HepG2 (cell line): ENCODE results near the gene ZFR. TPM values are rescaled to one million over a fixed set of nuclear protein-coding genes. Genes with fewer than 3 reads are reported as not detected.
A peak's percentile ranks its signal among the peaks of the same experiment; 100 is the strongest.

Experiments used
- ADNP ChIP-seq: sonication (generic); formaldehyde crosslinking; IDR thresholded peaks from 2 replicates; pipeline ENCODE4 v1.4.0; 2020; ENCODE audit warnings: missing genetic modification reagents
- ATF7 ChIP-seq, 2 experiments: fragments of 450-650 bp in 1 of 2; sonication (generic) in 1 of 2; formaldehyde crosslinking in 1 of 2; IDR thresholded peaks; 2 replicates each; pipeline versions ENCODE4 v1.4.0 to v1.6.1; 2016 to 2020; ENCODE audit warnings: antibody characterized with exemption in 1 of 2, mild to moderate bottlenecking in 1 of 2, missing genetic modification reagents in 1 of 2
- ESRRA ChIP-seq: sonication (generic); formaldehyde crosslinking; IDR thresholded peaks from 2 replicates; pipeline ENCODE4 v1.5.1; 2020; ENCODE audit warnings: mild to moderate bottlenecking, low read depth, missing genetic modification reagents
- JUNB ChIP-seq: sonication (generic); formaldehyde crosslinking; IDR thresholded peaks from 2 replicates; pipeline ENCODE4 v1.8.0; 2022; ENCODE audit warnings: missing genetic modification reagents, mild to moderate bottlenecking, borderline replicate concordance
- NFKB2 ChIP-seq: sonication (generic); formaldehyde crosslinking; IDR thresholded peaks from 2 replicates; pipeline ENCODE4 v1.4.0; 2020; ENCODE audit warnings: missing genetic modification reagents, borderline replicate concordance
- NRL ChIP-seq: sonication (generic); formaldehyde crosslinking; IDR thresholded peaks from 2 replicates; pipeline ENCODE4 v1.5.0; 2020; ENCODE audit warnings: missing genetic modification reagents, mild to moderate bottlenecking, moderate library complexity, borderline replicate concordance
- RFX1 ChIP-seq: fragments of 450-650 bp; IDR thresholded peaks from 2 replicates; pipeline ENCODE4 v1.6.1; 2017
- SALL1 ChIP-seq: sonication (generic); formaldehyde crosslinking; IDR thresholded peaks from 2 replicates; pipeline ENCODE4 v1.8.0; 2022; ENCODE audit warnings: mild to moderate bottlenecking, missing genetic modification reagents
- TGIF2 ChIP-seq: IDR thresholded peaks from 2 replicates; pipeline ENCODE4 v1.6.1; 2016; ENCODE audit warnings: control low read depth, missing compliant biosample characterization
- TOPORS ChIP-seq: sonication (generic); formaldehyde crosslinking; IDR thresholded peaks from 2 replicates; pipeline ENCODE4 v1.8.0; 2023; ENCODE audit warnings: mild to moderate bottlenecking, missing genetic modification reagents
- ZBTB7B ChIP-seq: sonication (generic); formaldehyde crosslinking; IDR thresholded peaks from 2 replicates; pipeline ENCODE4 v1.4.0; 2020; ENCODE audit warnings: missing genetic modification reagents
- ZNF292 ChIP-seq: sonication (generic); formaldehyde crosslinking; IDR thresholded peaks from 2 replicates; pipeline ENCODE4 v1.8.1; 2022; ENCODE audit warnings: mild to moderate bottlenecking, low read depth, missing genetic modification reagents, borderline replicate concordance
- ZNF337 ChIP-seq: sonication (generic); formaldehyde crosslinking; IDR thresholded peaks from 2 replicates; pipeline ENCODE4 v1.5.1; 2020; ENCODE audit warnings: missing genetic modification reagents, low read depth, mild to moderate bottlenecking, borderline replicate concordance
- ZNF614 ChIP-seq: IDR thresholded peaks from 2 replicates; pipeline ENCODE4 v1.6.1; 2018; ENCODE audit warnings: missing biosample characterization, missing genetic modification reagents, inconsistent platforms, borderline replicate concordance
- ZNF879 ChIP-seq: sonication (generic); formaldehyde crosslinking; IDR thresholded peaks from 2 replicates; pipeline ENCODE4 v1.8.1; 2023; ENCODE audit warnings: missing genetic modification reagents
- polyA plus RNA-seq, 8 experiments: library from polyadenylated mRNA; depleted of rRNA in 3 of 8; stranded (reverse) in 7 of 8; unstranded in 1 of 8; fragments of >200 nt; fragmentation: Illumina TruSeq in 4 of 8; extraction: Trizol in 4 of 8; gene quantifications; 2 replicates each; pipeline versions ENCODE4 v1.2.1 to v1.2.3, GENCODE V29; 2011 to 2016; ENCODE audit warnings: low read depth in 4 of 8, missing spikeins in 1 of 8, mixed read lengths in 1 of 8; ENCODE audit not compliant: insufficient read depth in 1 of 8
- total RNA-seq, 5 experiments: library from RNA; depleted of rRNA; stranded (reverse); fragments of >200 nt; fragmentation: Illumina TruSeq; extraction: Trizol; gene quantifications; 2 replicates each; pipeline ENCODE4 v1.2.3, GENCODE V29; 2016; ENCODE audit warnings: low read depth in 1 of 5
- TF ChIP-seq, protein P1 (sequence below): sonication (generic); formaldehyde crosslinking; conservative IDR thresholded peaks from 2 replicates; pipeline ENCODE4 v1.4.0; 2020; ENCODE audit warnings: mild to moderate bottlenecking, missing genetic modification reagents, moderate library complexity
- TF ChIP-seq, protein P2 (sequence below): sonication (generic); formaldehyde crosslinking; IDR thresholded peaks from 2 replicates; pipeline ENCODE4 v1.4.0; 2020; ENCODE audit warnings: missing genetic modification reagents
- TF ChIP-seq, protein P3 (sequence below): IDR thresholded peaks from 2 replicates; pipeline ENCODE4 v1.6.1; 2012; ENCODE audit warnings: low read length, improper control_type of control experiment

Gene ZFR
- total and polyA plus RNA-seq, 2 of the 13 experiments (the other 11 are each of a cell fraction or from before 2014, with no cell fraction given) = 89.0 to 92.8 TPM

- TF ChIP-seq ZNF292 (CRISPR knock-in tag) = 0 out of 2 replicates have a peak, but pooled peaks have one; percentile 39
- TF ChIP-seq JUNB (CRISPR knock-in tag) = no peak; the same call in 1 of the 2 replicates
- peak; percentile 92 for TF ChIP-seq TOPORS
- TF ChIP-seq ZNF337 (CRISPR knock-in tag) = 0 out of 2 replicates have a peak, but pooled peaks have one; percentile 54
- TF ChIP-seq, protein P1, sequence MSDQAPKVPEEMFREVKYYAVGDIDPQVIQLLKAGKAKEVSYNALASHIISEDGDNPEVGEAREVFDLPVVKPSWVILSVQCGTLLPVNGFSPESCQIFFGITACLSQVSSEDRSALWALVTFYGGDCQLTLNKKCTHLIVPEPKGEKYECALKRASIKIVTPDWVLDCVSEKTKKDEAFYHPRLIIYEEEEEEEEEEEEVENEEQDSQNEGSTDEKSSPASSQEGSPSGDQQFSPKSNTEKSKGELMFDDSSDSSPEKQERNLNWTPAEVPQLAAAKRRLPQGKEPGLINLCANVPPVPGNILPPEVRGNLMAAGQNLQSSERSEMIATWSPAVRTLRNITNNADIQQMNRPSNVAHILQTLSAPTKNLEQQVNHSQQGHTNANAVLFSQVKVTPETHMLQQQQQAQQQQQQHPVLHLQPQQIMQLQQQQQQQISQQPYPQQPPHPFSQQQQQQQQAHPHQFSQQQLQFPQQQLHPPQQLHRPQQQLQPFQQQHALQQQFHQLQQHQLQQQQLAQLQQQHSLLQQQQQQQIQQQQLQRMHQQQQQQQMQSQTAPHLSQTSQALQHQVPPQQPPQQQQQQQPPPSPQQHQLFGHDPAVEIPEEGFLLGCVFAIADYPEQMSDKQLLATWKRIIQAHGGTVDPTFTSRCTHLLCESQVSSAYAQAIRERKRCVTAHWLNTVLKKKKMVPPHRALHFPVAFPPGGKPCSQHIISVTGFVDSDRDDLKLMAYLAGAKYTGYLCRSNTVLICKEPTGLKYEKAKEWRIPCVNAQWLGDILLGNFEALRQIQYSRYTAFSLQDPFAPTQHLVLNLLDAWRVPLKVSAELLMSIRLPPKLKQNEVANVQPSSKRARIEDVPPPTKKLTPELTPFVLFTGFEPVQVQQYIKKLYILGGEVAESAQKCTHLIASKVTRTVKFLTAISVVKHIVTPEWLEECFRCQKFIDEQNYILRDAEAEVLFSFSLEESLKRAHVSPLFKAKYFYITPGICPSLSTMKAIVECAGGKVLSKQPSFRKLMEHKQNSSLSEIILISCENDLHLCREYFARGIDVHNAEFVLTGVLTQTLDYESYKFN (CRISPR knock-in tag) = peak; percentile 30; the same call in 1 of the 2 replicates
- peak; percentile 38; the same call in 1 of the 2 replicates for TF ChIP-seq ESRRA (CRISPR knock-in tag)
- TF ChIP-seq ZNF879 (CRISPR knock-in tag) = peak; percentile 69; the same call in 1 of the 2 replicates
- TF ChIP-seq, protein P2, sequence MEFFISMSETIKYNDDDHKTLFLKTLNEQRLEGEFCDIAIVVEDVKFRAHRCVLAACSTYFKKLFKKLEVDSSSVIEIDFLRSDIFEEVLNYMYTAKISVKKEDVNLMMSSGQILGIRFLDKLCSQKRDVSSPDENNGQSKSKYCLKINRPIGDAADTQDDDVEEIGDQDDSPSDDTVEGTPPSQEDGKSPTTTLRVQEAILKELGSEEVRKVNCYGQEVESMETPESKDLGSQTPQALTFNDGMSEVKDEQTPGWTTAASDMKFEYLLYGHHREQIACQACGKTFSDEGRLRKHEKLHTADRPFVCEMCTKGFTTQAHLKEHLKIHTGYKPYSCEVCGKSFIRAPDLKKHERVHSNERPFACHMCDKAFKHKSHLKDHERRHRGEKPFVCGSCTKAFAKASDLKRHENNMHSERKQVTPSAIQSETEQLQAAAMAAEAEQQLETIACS (CRISPR knock-in tag) = peak; percentile 53; the same call in 1 of the 2 replicates
- no peak for TF ChIP-seq NRL (CRISPR knock-in tag)
- TF ChIP-seq SALL1 = peak; percentile 91
- TF ChIP-seq NFKB2 (CRISPR knock-in tag) = peak; percentile 76; the same call in 1 of the 2 replicates
- TF ChIP-seq, protein P3, sequence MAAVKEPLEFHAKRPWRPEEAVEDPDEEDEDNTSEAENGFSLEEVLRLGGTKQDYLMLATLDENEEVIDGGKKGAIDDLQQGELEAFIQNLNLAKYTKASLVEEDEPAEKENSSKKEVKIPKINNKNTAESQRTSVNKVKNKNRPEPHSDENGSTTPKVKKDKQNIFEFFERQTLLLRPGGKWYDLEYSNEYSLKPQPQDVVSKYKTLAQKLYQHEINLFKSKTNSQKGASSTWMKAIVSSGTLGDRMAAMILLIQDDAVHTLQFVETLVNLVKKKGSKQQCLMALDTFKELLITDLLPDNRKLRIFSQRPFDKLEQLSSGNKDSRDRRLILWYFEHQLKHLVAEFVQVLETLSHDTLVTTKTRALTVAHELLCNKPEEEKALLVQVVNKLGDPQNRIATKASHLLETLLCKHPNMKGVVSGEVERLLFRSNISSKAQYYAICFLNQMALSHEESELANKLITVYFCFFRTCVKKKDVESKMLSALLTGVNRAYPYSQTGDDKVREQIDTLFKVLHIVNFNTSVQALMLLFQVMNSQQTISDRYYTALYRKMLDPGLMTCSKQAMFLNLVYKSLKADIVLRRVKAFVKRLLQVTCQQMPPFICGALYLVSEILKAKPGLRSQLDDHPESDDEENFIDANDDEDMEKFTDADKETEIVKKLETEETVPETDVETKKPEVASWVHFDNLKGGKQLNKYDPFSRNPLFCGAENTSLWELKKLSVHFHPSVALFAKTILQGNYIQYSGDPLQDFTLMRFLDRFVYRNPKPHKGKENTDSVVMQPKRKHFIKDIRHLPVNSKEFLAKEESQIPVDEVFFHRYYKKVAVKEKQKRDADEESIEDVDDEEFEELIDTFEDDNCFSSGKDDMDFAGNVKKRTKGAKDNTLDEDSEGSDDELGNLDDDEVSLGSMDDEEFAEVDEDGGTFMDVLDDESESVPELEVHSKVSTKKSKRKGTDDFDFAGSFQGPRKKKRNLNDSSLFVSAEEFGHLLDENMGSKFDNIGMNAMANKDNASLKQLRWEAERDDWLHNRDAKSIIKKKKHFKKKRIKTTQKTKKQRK = no peak
- TF ChIP-seq RFX1 = no peak
- TF ChIP-seq ADNP (CRISPR knock-in tag) = no peak
- TF ChIP-seq TGIF2 (CRISPR knock-in tag) = peak; percentile 15; the same call in 1 of the 2 replicates
- no peak for TF ChIP-seq ZNF614 (CRISPR knock-in tag)
- TF ChIP-seq ZBTB7B = no peak
- TF ChIP-seq ATF7 (IDR thresholded peaks at IDR 0.05) = no peak
- no peak; the same call in 1 of the 2 replicates for TF ChIP-seq ATF7 (CRISPR knock-in tag; IDR thresholded peaks at IDR 0.05)
These were observed at the start of gene ZFR (continued) for GRCh38 chr5:32444431-32445286.
